ENCODE data around the gene TRRAP.

TRRAP gene

DNA sequence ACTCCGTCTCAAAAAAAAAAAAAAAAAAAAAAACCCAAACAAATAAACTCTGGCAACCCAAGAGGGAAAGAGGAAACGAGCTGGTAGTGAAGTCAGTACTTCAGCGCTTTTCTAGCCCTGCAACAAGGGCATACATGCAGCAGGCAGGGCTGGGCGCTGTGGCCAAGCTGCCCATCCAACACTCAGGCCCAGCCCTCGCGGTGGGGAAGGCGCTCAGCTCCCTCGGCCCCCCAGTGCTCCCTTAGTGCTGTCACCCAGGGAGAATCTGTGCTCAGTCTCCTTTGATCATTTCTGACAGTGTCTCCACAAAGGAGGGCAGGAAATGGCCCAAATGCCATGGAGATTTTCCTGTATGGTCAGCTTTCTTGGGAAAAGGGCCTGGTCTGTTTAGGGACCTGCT, 168.4 kb downstream of the TRRAP start:
- no peak for DNase-seq (ENCODE audit: low read depth, low spot score)

DNA sequence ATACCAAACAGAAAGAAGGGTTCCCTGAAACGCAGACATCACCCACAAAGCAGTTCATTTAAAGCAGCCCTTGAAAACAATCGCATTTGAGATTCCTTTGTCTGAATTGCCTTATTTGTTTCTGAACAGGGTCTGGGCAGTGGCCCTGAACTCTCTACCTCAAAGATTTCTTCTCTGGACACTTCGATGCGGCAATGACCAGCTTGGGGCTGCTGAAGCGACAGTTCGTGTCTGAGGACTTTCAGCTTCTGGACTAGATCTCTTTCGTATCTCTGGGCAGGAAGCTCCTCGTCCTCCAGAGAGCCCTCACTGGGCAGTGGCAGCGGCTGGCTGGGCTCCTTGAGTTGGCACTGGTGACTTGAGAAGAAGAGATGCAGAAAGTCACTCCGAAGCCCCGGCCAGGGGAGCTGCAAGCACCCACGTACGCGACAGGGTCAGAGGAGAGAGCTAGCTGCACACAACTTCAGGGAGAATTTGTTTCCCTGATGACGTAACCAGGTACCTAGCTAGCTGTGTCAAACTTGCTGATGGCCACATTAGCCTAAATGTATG, 169.3 kb downstream of the TRRAP start:
- DNase-seq (ENCODE audit: low read depth, low spot score): no peak

DNA sequence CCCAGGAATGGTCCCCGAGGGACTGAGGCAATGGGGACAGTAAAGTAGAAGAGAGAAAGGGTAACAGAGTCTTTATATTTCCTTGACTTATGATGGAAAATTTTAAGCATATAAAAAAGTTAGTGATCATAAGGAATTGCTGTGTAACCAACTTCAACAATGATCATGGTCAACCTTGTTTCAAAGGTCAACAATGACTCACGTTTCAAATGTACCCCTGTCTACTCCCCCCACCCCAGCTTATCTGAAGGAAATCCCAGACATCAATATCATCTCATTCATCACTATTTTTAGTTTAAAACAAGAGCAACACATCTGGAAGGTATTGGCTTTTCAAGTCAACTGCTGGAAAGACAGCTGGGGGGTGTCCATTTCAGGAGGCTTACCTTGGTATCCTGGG, 172.6 kb downstream of the TRRAP start:
- no peak for DNase-seq (ENCODE audit: low read depth, low spot score)

DNA sequence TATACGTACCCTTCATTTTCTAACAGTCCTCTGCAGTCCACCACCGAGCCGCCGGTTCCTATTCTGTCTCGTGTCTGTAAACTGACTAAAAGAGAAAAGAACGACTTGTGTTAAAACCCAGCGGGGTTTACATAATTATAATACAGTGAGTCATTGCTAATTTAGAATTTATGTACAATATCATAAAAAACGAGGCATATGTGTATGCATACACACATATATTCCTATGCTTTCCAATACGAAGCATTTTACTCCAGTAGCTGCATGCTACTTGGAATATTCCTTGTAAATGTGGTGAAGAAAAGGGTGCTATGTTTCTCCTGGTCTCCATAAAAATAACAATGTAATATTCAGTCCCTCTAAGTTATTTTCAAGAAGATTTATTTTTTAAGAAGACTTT, 176.4 kb downstream of the TRRAP start:
- DNase-seq (ENCODE audit: low read depth, low spot score): no peak

DNA sequence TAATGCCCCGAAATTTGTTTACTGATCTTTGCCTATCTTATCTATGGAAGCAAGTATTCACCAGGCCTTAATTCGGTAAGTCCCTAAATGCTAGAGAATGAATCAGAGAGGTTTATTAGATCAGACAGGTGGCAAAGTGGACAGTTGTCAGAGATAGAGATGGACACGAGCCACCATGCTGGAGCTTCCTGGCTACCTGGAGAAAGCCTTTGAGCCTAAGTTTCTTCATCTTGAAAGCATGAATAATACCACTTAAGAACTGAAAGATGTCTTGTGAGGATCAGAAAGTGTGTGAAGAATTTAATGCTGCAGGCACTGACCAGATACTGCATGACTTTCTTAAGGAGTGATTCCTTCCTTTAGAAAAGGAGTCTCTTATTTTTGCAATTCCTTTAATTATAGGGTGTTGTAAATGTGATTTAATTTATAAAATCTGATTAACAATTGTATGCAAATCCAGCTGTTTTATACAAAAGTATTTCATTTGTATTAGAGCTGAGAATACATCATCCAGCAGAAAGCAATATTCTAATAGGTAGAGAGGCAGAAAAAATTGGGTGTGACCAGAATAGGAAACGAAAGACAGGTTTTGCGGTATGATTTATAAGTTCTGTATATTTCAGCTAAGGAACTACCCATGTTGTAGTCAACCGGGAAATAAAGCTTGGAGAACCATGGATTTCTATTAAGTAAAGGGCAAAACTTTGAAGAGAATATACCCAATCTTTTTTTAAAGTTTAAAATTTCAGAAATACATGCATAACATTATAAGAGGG, 182.9 kb downstream of the TRRAP start:
- no peak for DNase-seq (ENCODE audit: low read depth, low spot score)
